GM12878 (cell line): Measurements from ENCODE around the gene SLC39A7. TPM values are rescaled to one million over a fixed set of nuclear protein-coding genes. Genes with fewer than 3 reads are reported as not detected.

Source experiments
- ATAC-seq: fragments of 200-7000 bp; cut with Tn5 transposase; 3 replicates; pipeline ENCODE4 v1.9.1; 2020; ENCODE audit warnings: mild to moderate bottlenecking, moderate library complexity
- BruUV-seq: library from RNA; stranded (reverse); fragments of 400-500 nt; replicated peaks from 2 replicates; lab custom pipeline; 2021; lab: Mats Ljungman, UMichigan
- CTCF ChIA-PET: fragments of 300-600 bp; sonication (Branson Sonifier 250); formaldehyde crosslinking; extraction: SDS; loops from one replicate; lab custom pipeline; 2021; ENCODE audit warnings: inconsistent platforms; lab: Yijun Ruan, JAX
- POLR2A ChIA-PET: fragments of 350-600 bp; formaldehyde crosslinking; extraction: SDS; loops from one replicate; lab custom pipeline; 2021; ENCODE audit warnings: inconsistent platforms; lab: Charles Lee
- RAD21 ChIA-PET: fragments of 300-600 bp; sonication (Branson Sonifier 250); formaldehyde crosslinking; loops from one replicate; lab custom pipeline; 2023; ENCODE audit warnings: antibody characterized with exemption; ENCODE audit not compliant: unreplicated experiment; lab: Charles Lee
- SMC1A ChIA-PET: fragments of 300-600 bp; sonication (Branson Sonifier 250); formaldehyde crosslinking; loops from one replicate; lab custom pipeline; 2023; ENCODE audit not compliant: unreplicated experiment, uncharacterized antibody; lab: Charles Lee
- DNase-seq: peaks from one replicate; pipeline ENCODE4 v3.0.0-alpha.2; 2011; ENCODE audit warnings: low read depth, low spot score
- FAIRE-seq: peaks from 3 replicates; lab custom pipeline; 2011; peaks lifted over from hg19 to GRCh38; lab: Jason Lieb, UNC
- H2AFZ ChIP-seq: 2 replicates; pipeline ENCODE4 v1.6.0; 2011; ENCODE audit warnings: low read depth, low read length, control low read depth; ENCODE audit not compliant: control insufficient read depth
- H3K27ac ChIP-seq: 2 replicates; pipeline ENCODE4 v1.5.1; 2011; ENCODE audit warnings: control low read depth; ENCODE audit not compliant: control insufficient read depth, insufficient read depth
- H3K27me3 ChIP-seq, 2 experiments: replicated peaks in 1 of 2; 2 replicates each; pipeline versions ENCODE4 v1.6.0 to v1.6.1; 2011; ENCODE audit warnings: low read length in 1 of 2; ENCODE audit not compliant: control insufficient read depth in 2 of 2, insufficient read depth in 2 of 2
- H3K36me3 ChIP-seq, 2 experiments: 2 replicates each; pipeline ENCODE4 v1.5.1; 2011; ENCODE audit warnings: low read length in 1 of 2; ENCODE audit not compliant: control insufficient read depth in 2 of 2, insufficient read depth in 2 of 2
- H3K4me1 ChIP-seq: 2 replicates; pipeline ENCODE4 v1.6.1; 2011; ENCODE audit warnings: mild to moderate bottlenecking, low read length, moderate library complexity, mixed read lengths; ENCODE audit not compliant: control insufficient read depth, insufficient read depth
- H3K4me2 ChIP-seq: 2 replicates; pipeline ENCODE4 v1.6.0; 2011; ENCODE audit warnings: control low read depth; ENCODE audit not compliant: control insufficient read depth, insufficient read depth
- H3K4me3 ChIP-seq: fragments of 200-600 bp; sonication (generic); 2 replicates; pipeline ENCODE4 v1.5.1; 2016
- H3K79me2 ChIP-seq: 2 replicates; pipeline ENCODE4 v1.6.0; 2011; ENCODE audit warnings: low read length; ENCODE audit not compliant: control insufficient read depth, insufficient read depth
- H3K9ac ChIP-seq: 2 replicates; pipeline ENCODE4 v1.8.0; 2011; ENCODE audit warnings: low read length, control low read depth, mixed read lengths; ENCODE audit not compliant: control insufficient read depth, insufficient read depth
- H3K9me3 ChIP-seq: replicated peaks from 3 replicates; pipeline ENCODE4 v1.5.1; 2011; ENCODE audit warnings: mild to moderate bottlenecking, low read length; ENCODE audit not compliant: control insufficient read depth, insufficient read depth
- H4K20me1 ChIP-seq: 2 replicates; pipeline ENCODE4 v1.6.0; 2011; ENCODE audit not compliant: control insufficient read depth, insufficient read depth
- BMI1 ChIP-seq: fragments of 450-650 bp; IDR thresholded peaks from 2 replicates; pipeline ENCODE4 v1.6.1; 2016; ENCODE audit warnings: mild to moderate bottlenecking, moderate library complexity, borderline replicate concordance
- CHD2 ChIP-seq: IDR thresholded peaks from 2 replicates; pipeline ENCODE4 v1.6.1; 2011; ENCODE audit warnings: low read depth, low read length, improper control_type of control experiment, borderline replicate concordance
- CHD4 ChIP-seq: fragments of 200-600 bp; sonication (generic); IDR thresholded peaks from 2 replicates; pipeline ENCODE4 v1.6.1; 2016; ENCODE audit warnings: mild to moderate bottlenecking
- EZH2 ChIP-seq: IDR thresholded peaks from 2 replicates; pipeline ENCODE4 v1.6.1; 2012; ENCODE audit warnings: low read depth, mild to moderate bottlenecking, control low read depth, inconsistent platforms, low read length, borderline replicate concordance; ENCODE audit not compliant: control insufficient read depth
- GABPA ChIP-seq: IDR thresholded peaks from 2 replicates; pipeline ENCODE4 v1.6.1; 2014; ENCODE audit warnings: antibody characterized with exemption, low read depth, mild to moderate bottlenecking, inconsistent platforms
- GATAD2B ChIP-seq: fragments of 450-650 bp; conservative IDR thresholded peaks from 2 replicates; pipeline ENCODE4 v1.6.1; 2017; ENCODE audit warnings: low read depth, mild to moderate bottlenecking, moderate library complexity
- IRF5 ChIP-seq: fragments of 450-650 bp; IDR thresholded peaks from 2 replicates; pipeline ENCODE4 v1.6.1; 2017; ENCODE audit warnings: borderline replicate concordance
- JUND ChIP-seq: IDR thresholded peaks from 2 replicates; pipeline ENCODE4 v1.6.1; 2012; ENCODE audit warnings: low read depth, mild to moderate bottlenecking, low read length, improper control_type of control experiment, moderate library complexity
- MEF2B ChIP-seq: fragments of 450-650 bp; IDR thresholded peaks from 2 replicates; pipeline ENCODE4 v1.6.1; 2018; ENCODE audit warnings: mild to moderate bottlenecking, moderate library complexity; ENCODE audit not compliant: partially characterized antibody, poor library complexity, severe bottlenecking
- MTA3 ChIP-seq: IDR thresholded peaks from 2 replicates; pipeline ENCODE4 v1.6.1; 2012; ENCODE audit warnings: low read length, inconsistent platforms, borderline replicate concordance
- NFIC ChIP-seq: IDR thresholded peaks from 2 replicates; pipeline ENCODE4 v1.6.1; 2012; ENCODE audit warnings: low read depth, mild to moderate bottlenecking, inconsistent platforms, low read length, moderate library complexity
- NFXL1 ChIP-seq: fragments of 450-650 bp; IDR thresholded peaks from 2 replicates; pipeline ENCODE4 v1.6.1; 2017; ENCODE audit warnings: antibody characterized with exemption, mild to moderate bottlenecking, borderline replicate concordance
- NFYA ChIP-seq: IDR thresholded peaks from 2 replicates; pipeline ENCODE4 v1.6.1; 2011; ENCODE audit warnings: low read depth, mild to moderate bottlenecking, low read length, improper control_type of control experiment, borderline replicate concordance
- RAD21 ChIP-seq: IDR thresholded peaks from 2 replicates; pipeline ENCODE4 v1.6.1; 2011; ENCODE audit warnings: mild to moderate bottlenecking, low read depth, low read length, moderate library complexity; ENCODE audit not compliant: insufficient read depth
- RB1 ChIP-seq: fragments of 450-650 bp; formaldehyde crosslinking; IDR thresholded peaks from 2 replicates; pipeline ENCODE4 v1.6.1; 2017; ENCODE audit warnings: mild to moderate bottlenecking, borderline replicate concordance
- SMAD5 ChIP-seq: IDR thresholded peaks from 2 replicates; pipeline ENCODE4 v1.6.1; 2016; ENCODE audit warnings: antibody characterized with exemption, low read depth
- STAT3 ChIP-seq: IDR thresholded peaks from 2 replicates; pipeline ENCODE4 v1.6.1; 2011; ENCODE audit warnings: low read depth, low read length, improper control_type of control experiment
- TCF12 ChIP-seq: IDR thresholded peaks from 2 replicates; pipeline ENCODE4 v1.6.1; 2011; ENCODE audit warnings: low read depth, mild to moderate bottlenecking, low read length
- WGBS: methylation state at CpG from one replicate; pipeline ENCODE4 v1.1.6; 2016; ENCODE audit warnings: low lambda C conversion rate; ENCODE audit not compliant: insufficient replicate concordance, insufficient coverage; ENCODE audit errors: missing lambda C conversion rate; 5-methylcytosine and 5-hydroxymethylcytosine counted together
- in situ Hi-C: fragments of 300-500 bp; cut with MboI; formaldehyde crosslinking; loops from 9 replicates; pipeline ENCODE4 v1.14.3; 2018; ENCODE audit warnings: mixed read lengths
- intact Hi-C: fragments of 100-400 bp; cut with micrococcal nuclease; formaldehyde crosslinking; loops from one replicate; pipeline ENCODE4 v1.14.2; 2022; ENCODE audit not compliant: unreplicated experiment
- polyA plus RNA-seq, 11 experiments: library from polyadenylated mRNA; depleted of rRNA in 4 of 11; unstranded in 6 of 11; stranded (reverse) in 5 of 11; fragments of >200 nt; fragmentation: Nextera tagmentation in 4 of 11; fragmentation: Illumina TruSeq in 1 of 11; extraction: Ambion mirVana in 4 of 11; extraction: Trizol in 1 of 11; gene quantifications; 1 replicate in 1 of 11; 2 replicates in 10 of 11; pipeline versions ENCODE4 v1.2.1 to v1.2.3, GENCODE V29; 2011 to 2016; ENCODE audit warnings: inconsistent platforms in 2 of 11, missing spikeins in 2 of 11, low read depth in 1 of 11
- total RNA-seq, 4 experiments: library from RNA; depleted of rRNA in 3 of 4; stranded (reverse); fragments of >200 nt in 3 of 4; fragmentation: Illumina TruSeq in 1 of 4; extraction: Trizol in 1 of 4; gene quantifications; 2 replicates each; pipeline versions ENCODE4 v1.2.1 to v1.2.3, GENCODE V29; 2013 to 2021
- TF ChIP-seq, protein P1 (sequence below): IDR thresholded peaks from 2 replicates; pipeline ENCODE4 v1.6.1; 2011; ENCODE audit warnings: low read depth, low read length, improper control_type of control experiment, borderline replicate concordance

SLC39A7 gene
- total and polyA plus RNA-seq, 10 of the 15 experiments (the other 5 are each of a cell fraction or from before 2014, with no cell fraction given), result 7.3 to 63.1 (median 40.6) TPM

DNA sequence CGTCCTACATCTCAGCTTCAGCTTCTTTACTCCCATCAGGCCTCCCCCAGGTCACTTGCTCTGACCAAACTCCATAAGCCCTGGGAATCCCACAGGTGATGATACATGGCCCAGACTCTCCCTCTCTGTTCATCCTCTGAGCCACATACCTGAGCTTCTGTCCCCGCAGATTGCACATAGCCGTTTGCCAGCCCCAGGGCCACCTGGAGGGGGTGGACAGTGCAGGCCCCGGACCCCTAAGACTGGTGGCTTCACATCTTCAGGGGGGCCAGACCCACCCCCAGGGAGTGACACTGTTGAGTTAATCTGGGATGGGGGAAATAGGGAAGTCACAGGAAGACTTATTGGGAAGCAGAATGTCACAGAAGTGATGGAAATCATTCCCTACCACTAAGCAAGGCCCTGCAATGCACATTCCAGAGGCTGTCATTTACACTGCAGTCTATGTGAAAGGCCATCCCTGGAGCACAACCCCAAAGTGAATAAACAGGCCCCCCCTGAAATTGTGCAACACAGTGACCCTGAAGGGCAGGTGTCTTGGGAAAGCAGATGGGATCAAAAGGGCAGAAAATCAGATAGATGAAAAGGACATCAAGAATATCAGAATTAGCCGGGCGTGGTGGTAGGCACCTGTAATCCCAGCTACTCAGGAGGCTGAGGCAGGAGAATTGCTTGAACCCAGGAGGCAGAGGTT lies 2.4 kb upstream of the SLC39A7 start:
- H3K9me3 ChIP-seq, result no peaks in the 10 kb centered on the region
- H3K79me2 ChIP-seq, result peaks cover 33% of the 10 kb centered on the region
- intact Hi-C loops (no loop called here), in situ Hi-C loops (no loop called here)
- ATAC-seq (no peak), DNase-seq (no peak), FAIRE-seq (no peak)
- H3K27me3 ChIP-seq, result no peaks in the 10 kb centered on the region
- TF ChIP-seq CHD4 (no peak), STAT3 (no peak), GATAD2B (no peak), NFYA (no peak), IRF5 (no peak), RAD21 (no peak), RB1 (no peak), TCF12 (no peak), JUND (no peak), SMAD5 (no peak), EZH2 (no peak), BMI1 (no peak), NFXL1 (no peak), GABPA (no peak), MEF2B (no peak), NFIC (no peak), MTA3 (no peak), CHD2 (no peak)
- TF ChIP-seq, protein P1, sequence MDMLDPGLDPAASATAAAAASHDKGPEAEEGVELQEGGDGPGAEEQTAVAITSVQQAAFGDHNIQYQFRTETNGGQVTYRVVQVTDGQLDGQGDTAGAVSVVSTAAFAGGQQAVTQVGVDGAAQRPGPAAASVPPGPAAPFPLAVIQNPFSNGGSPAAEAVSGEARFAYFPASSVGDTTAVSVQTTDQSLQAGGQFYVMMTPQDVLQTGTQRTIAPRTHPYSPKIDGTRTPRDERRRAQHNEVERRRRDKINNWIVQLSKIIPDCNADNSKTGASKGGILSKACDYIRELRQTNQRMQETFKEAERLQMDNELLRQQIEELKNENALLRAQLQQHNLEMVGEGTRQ, result no peak
- no peaks in the 10 kb centered on the region for H4K20me1 ChIP-seq
- H3K4me1 ChIP-seq, result peaks cover 21% of the 10 kb centered on the region
- ChIA-PET CTCF (interaction anchor here (0.7 to 5.8 kb wide), 30 partner anchors 10 to 353 kb away, joined by 3 to 41 read pairs (median 4); partner anchors contain the start of gene RING1), RAD21 (interaction anchor here (0.6 to 1.7 kb wide), 11 partner anchors 10 to 208 kb away, joined by 3 to 9 read pairs (median 3); partner anchors contain the start of gene RING1), SMC1A (interaction anchor here (0.8 to 1.6 kb wide), 10 partner anchors 10 to 84 kb away, joined by 3 to 5 read pairs (median 4); partner anchors contain the start of gene RING1), POLR2A (interaction anchor here (0.7 to 1.1 kb wide), 3 partner anchors 11 to 50 kb away, joined by 3 to 5 read pairs (median 4); partner anchors contain the start of gene RING1)
- no peak overlapping the region for H2AFZ ChIP-seq
- H3K4me2 ChIP-seq, result peak overlapping the region; percentile 27; the same call in 1 of the 2 replicates
- H3K36me3 ChIP-seq, result peaks cover 17 to 38% of the 10 kb centered on the region in 2 experiments
- H3K27ac ChIP-seq, result no peak overlapping the region
- H3K9ac ChIP-seq, result no peak overlapping the region
- H3K4me3 ChIP-seq, result no peak overlapping the region
- TSS peak; percentile 50 for BruUV-seq
- WGBS, result 69% methylated on average over 6 of the region's 6 CpGs
